Inflammatory macrophage treated with lipopolysaccharide for 4 hours (primary cell): Measurements from ENCODE around the gene BCAT1.
A peak's percentile ranks its signal among the peaks of the same experiment; 100 is the strongest.

Experiments used
- DNase-seq: peaks from one replicate; pipeline ENCODE4 v3.0.0-alpha.2; 2020

The BCAT1 gene

GRCh38 chr12:24803430-24804245, 145.3 kb downstream of the BCAT1 start:
- DNase-seq = peak; percentile 23

GRCh38 chr12:24798335-24798734, 150.6 kb downstream of the BCAT1 start:
- DNase-seq = peak; percentile 75

- no peak for DNase-seq
These were observed 151.0 kb downstream of the BCAT1 start for GRCh38 chr12:24797901-24798300.

DNA sequence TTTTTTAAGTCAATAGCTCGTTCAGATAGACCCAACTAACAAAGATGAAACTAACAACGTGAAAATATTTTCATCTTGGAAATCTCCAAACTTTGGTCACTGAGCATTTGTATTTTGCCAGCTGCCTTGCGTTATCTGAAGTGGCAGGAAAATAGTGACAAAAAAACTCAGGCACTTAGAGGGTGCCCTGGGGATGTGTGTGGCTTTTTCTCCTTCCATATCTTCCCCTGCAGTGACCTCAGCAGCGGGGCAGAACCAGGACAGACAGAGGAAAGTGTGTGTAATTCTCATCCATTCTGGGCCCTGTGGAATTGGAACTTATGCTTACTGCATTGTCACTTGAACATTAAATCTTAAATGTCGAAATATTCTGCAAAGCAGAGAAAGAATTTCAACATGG, 152.0 kb downstream of the BCAT1 start:
- DNase-seq = no peak

GRCh38 chr12:24795699-24796347, 153.1 kb downstream of the BCAT1 start:
- peak; percentile 69 for DNase-seq

DNA sequence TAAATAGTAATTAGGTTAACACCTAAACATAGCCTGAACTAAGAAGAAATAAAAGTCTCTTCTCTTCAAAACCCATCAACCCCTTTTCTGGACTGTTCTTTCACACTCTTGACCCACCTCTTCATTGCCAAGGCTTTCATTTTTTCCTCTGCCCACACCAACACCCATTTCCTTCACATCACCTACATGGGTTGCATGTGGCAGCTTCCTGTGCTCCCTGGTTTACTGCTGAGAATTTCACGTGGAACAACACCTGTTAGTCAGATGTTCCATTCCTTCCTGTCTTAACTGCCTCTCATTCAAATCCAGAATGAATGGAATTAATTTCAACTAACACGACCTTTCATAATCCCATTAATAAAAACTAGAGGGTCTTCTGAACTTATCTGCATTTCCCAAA, 157.3 kb downstream of the BCAT1 start:
- no peak for DNase-seq

- no peak for DNase-seq
These were observed 160.0 kb downstream of the BCAT1 start for GRCh38 chr12:24788886-24789285.

- DNase-seq = no peak
These were observed 168.1 kb downstream of the BCAT1 start for GRCh38 chr12:24780697-24781368.

- peak; percentile 68 for DNase-seq
These were observed 170.2 kb downstream of the BCAT1 start for GRCh38 chr12:24778486-24779304.

GRCh38 chr12:24777359-24777758, 171.5 kb downstream of the BCAT1 start:
- no peak for DNase-seq

DNA sequence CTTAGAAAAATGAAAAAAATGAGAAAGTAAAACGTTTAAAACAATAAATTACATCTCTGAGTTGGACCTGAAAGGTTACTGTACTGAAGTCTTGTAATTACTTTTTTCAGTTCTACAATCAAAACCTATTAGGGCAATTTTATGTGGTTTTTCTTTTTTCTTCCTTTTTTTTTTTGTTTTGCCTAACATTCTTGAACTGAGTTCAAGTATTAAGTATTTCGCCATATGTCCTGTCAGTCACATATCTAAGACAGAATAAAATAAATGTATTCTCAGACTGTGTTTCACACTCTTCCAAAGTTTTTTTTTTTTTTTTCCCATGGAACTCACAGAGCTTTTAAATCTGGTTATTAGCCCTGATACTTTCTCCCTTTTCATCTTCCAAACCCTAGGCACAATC, 172.0 kb downstream of the BCAT1 start:
- DNase-seq = peak; percentile 58

GRCh38 chr12:24775073-24775472, 173.8 kb downstream of the BCAT1 start:
- no peak for DNase-seq

GRCh38 chr12:24773996-24774395, 174.9 kb downstream of the BCAT1 start:
- DNase-seq = no peak

GRCh38 chr12:24772813-24773212, 176.1 kb downstream of the BCAT1 start:
- no peak for DNase-seq

GRCh38 chr12:24770821-24771220, 178.1 kb downstream of the BCAT1 start:
- no peak for DNase-seq

DNA sequence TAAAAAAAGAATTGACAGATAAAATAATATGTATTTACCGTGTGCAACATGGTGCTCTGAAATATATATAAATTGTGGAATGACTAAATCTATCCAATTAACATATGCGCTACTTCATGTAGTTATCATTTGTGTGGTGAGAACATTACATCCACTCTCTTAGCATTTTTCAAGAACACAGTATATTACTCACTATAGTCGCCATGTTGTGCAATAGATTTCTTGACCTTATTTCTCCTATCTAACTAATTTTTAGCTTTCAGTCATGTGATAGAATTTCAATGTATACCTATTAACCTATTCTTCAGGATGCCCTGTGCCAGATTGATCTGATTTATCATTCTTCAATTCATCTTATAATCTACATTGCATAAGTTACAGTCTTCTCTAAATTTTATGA, 178.6 kb downstream of the BCAT1 start:
- DNase-seq = no peak

DNA sequence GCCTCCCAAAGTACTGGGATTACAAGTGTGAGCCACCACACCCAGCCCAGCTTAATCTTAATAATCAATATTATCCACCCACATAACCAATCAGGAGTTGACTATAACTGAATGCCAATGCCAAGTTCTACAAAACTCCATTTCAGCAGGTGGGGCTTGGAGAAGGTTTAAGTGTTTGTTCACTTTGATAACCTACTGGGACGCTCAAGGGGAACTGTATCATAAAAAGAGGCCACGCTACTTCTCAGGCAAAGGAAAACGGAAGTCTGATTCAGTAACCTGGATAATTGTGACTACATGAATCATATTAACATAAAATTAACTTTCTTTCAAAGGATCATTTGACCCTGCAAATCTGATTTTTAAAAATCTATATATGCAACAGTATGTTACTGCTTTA, 179.2 kb downstream of the BCAT1 start:
- DNase-seq = no peak

GRCh38 chr12:24768415-24768814, 180.5 kb downstream of the BCAT1 start:
- DNase-seq = no peak

DNA sequence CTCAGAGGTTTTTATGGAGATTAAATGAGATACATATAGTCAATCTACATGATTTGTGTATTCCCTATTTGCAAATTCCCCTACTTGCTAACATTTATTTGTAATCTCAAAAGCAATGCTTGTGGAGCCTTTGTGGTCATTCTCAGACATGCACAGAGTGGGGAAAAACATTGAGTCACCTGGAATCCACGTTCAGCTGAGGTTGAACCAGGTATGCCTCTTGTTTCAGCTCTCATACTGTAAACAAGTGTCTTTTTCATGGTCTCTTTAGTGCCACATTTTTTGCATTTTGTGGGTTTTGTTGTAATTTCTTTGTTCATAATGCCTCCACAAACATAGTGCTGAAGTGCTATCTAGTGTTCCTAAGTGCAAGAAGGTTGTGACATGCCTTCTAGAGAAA, 181.9 kb downstream of the BCAT1 start:
- no peak for DNase-seq

- DNase-seq = no peak
These were observed 184.2 kb downstream of the BCAT1 start for GRCh38 chr12:24764712-24765111.

- DNase-seq = no peak
These were observed 188.1 kb downstream of the BCAT1 start for GRCh38 chr12:24760606-24761378.

DNA sequence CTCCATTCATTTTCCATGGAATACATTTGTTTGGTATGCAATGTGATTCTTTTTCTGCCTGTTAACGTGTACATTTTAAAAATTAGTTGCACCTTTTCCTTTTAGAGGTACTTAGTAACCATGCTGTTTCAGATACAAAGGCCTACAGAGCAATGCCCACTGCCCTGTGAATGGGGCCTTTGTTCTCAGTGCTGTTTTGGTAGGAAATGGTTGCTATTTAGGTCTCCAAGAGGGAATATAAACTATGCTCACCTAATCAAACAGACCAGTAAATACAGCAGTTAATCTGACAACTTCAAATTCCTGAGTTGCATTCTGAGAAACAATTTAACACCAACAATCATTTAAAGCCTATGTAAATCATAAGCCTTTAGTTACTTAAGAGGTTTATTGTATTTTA, 188.7 kb downstream of the BCAT1 start:
- DNase-seq = no peak
